DND-41 (cell line): ENCODE data around the gene PERM1.

ENCODE experiments used
- ATAC-seq: fragments of 200-7000 bp; cut with Tn5 transposase; 3 replicates; pipeline ENCODE4 v1.9.1; 2021; ENCODE audit warnings: low read depth; ENCODE audit not compliant: insufficient read depth
- DNase-seq: peaks from one replicate; pipeline ENCODE4 v3.0.0-alpha.2; 2020
- H2AFZ ChIP-seq: 2 replicates; pipeline ENCODE4 v1.6.0; 2012; ENCODE audit warnings: low read depth, low read length
- H3K27ac ChIP-seq: 2 replicates; pipeline ENCODE4 v1.5.1; 2012; ENCODE audit warnings: low read length, inconsistent platforms
- H3K27me3 ChIP-seq: fragments of 200-600 bp; sonication (generic); 2 replicates; pipeline ENCODE4 v1.6.0; 2012; ENCODE audit warnings: low read length, mild to moderate bottlenecking, inconsistent platforms; ENCODE audit not compliant: insufficient read depth, poor library complexity
- H3K36me3 ChIP-seq: 2 replicates; pipeline ENCODE4 v1.5.1; 2012; ENCODE audit warnings: low read length, inconsistent platforms; ENCODE audit not compliant: insufficient read depth
- H3K4me1 ChIP-seq: 2 replicates; pipeline ENCODE4 v1.5.1; 2012; ENCODE audit warnings: mild to moderate bottlenecking, low read length; ENCODE audit not compliant: insufficient read depth
- H3K4me2 ChIP-seq: 2 replicates; pipeline ENCODE4 v1.6.0; 2012; ENCODE audit warnings: mild to moderate bottlenecking, moderate library complexity, low read length, inconsistent platforms; ENCODE audit not compliant: insufficient read depth
- H3K4me3 ChIP-seq, 2 experiments: fragments of 200-600 bp in 1 of 2; shearing (Covaris generic) in 1 of 2; 2 replicates each; pipeline ENCODE4 v1.5.1; 2012 to 2016; ENCODE audit warnings: inconsistent platforms in 2 of 2, low read length in 2 of 2, mild to moderate bottlenecking in 2 of 2, low read depth in 1 of 2, moderate library complexity in 1 of 2
- H3K79me2 ChIP-seq: 2 replicates; pipeline ENCODE4 v1.6.0; 2012; ENCODE audit warnings: low read length, inconsistent platforms; ENCODE audit not compliant: insufficient read depth
- H3K9ac ChIP-seq: 2 replicates; pipeline ENCODE4 v1.6.0; 2012; ENCODE audit warnings: low read depth, mild to moderate bottlenecking, inconsistent platforms, low read length, moderate library complexity
- H3K9me3 ChIP-seq: 2 replicates; pipeline ENCODE4 v1.5.1; 2012; ENCODE audit warnings: low read length, moderate library complexity, mild to moderate bottlenecking, inconsistent platforms; ENCODE audit not compliant: insufficient read depth, severe bottlenecking
- H4K20me1 ChIP-seq: 2 replicates; pipeline ENCODE4 v1.6.0; 2012; ENCODE audit warnings: low read length; ENCODE audit not compliant: insufficient read depth
- EZH2 ChIP-seq: IDR thresholded peaks from 3 replicates; pipeline ENCODE4 v1.6.1; 2012; ENCODE audit warnings: borderline replicate concordance, low read depth, mild to moderate bottlenecking, moderate library complexity, low read length, inconsistent platforms; ENCODE audit not compliant: severe bottlenecking
- TF ChIP-seq, protein P1 (sequence below): IDR thresholded peaks from 2 replicates; pipeline ENCODE4 v1.5.1; 2012; ENCODE audit warnings: borderline replicate concordance, low read length, moderate library complexity, mild to moderate bottlenecking; ENCODE audit not compliant: poor library complexity, severe bottlenecking; ENCODE audit errors: extremely low read depth

Gene PERM1

DNA sequence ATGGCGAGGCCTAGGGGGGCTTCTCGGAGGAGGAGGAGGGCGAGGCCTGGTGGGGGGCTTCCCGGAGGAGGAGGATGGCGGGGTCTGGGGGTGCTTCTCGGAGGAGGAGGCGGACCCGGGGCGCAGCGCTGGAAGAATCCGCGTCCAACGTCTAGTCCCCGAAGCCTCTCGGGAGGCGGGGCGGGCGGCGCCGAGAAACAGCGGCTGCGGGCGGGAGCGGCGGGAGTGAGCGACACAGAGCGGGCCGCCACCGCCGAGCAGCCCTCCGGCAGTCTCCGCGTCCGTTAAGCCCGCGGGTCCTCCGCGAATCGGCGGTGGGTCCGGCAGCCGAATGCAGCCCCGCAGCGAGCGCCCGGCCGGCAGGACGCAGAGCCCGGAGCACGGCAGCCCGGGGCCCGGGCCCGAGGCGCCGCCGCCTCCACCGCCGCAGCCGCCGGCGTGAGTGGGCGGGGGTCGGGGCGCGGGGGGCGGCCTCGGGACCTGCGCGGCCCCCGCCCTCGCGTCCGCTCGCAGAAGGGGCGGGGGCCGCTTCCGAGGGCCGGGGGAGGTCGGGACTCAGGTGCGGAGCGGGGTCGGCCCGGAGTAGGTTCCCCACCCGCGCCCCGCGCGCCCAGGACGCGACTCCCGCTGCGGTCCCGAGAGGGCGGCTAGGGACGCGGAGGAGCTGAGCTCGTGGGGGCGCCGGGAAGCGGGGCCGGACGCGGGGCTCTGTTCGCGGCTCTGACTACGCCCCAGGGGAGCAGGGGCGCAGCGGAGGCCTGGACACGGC is 21.3 kb downstream of the PERM1 start, which contains the start of gene KLHL17:
KLHL17 (plus strand) TSS at position 222 of the 769 bp plus-strand sequence; CDS start at position 332, 110 bp downstream.
- Histone ChIP-seq H3K4me1 (peaks cover 41% of the 10 kb centered on the region), H3K4me3 (peak within 1 kb of the TSS; percentile 69 to 88), H2AFZ (peak within 1 kb of the TSS; percentile 76), H3K9me3 (no peaks in the 10 kb centered on the region), H4K20me1 (peaks cover 33% of the 10 kb centered on the region), H3K79me2 (peaks cover 35% of the 10 kb centered on the region), H3K27ac (peak within 1 kb of the TSS; percentile 74), H3K36me3 (peaks cover 48% of the 10 kb centered on the region), H3K27me3 (no peaks in the 10 kb centered on the region), H3K9ac (peak within 1 kb of the TSS; percentile 68), H3K4me2 (peak within 1 kb of the TSS; percentile 84)
- ATAC-seq (peak; percentile 74), DNase-seq (peak; percentile 84)
- TF ChIP-seq, protein P1, sequence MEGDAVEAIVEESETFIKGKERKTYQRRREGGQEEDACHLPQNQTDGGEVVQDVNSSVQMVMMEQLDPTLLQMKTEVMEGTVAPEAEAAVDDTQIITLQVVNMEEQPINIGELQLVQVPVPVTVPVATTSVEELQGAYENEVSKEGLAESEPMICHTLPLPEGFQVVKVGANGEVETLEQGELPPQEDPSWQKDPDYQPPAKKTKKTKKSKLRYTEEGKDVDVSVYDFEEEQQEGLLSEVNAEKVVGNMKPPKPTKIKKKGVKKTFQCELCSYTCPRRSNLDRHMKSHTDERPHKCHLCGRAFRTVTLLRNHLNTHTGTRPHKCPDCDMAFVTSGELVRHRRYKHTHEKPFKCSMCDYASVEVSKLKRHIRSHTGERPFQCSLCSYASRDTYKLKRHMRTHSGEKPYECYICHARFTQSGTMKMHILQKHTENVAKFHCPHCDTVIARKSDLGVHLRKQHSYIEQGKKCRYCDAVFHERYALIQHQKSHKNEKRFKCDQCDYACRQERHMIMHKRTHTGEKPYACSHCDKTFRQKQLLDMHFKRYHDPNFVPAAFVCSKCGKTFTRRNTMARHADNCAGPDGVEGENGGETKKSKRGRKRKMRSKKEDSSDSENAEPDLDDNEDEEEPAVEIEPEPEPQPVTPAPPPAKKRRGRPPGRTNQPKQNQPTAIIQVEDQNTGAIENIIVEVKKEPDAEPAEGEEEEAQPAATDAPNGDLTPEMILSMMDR: no peak
- no peak for TF ChIP-seq EZH2

DNA sequence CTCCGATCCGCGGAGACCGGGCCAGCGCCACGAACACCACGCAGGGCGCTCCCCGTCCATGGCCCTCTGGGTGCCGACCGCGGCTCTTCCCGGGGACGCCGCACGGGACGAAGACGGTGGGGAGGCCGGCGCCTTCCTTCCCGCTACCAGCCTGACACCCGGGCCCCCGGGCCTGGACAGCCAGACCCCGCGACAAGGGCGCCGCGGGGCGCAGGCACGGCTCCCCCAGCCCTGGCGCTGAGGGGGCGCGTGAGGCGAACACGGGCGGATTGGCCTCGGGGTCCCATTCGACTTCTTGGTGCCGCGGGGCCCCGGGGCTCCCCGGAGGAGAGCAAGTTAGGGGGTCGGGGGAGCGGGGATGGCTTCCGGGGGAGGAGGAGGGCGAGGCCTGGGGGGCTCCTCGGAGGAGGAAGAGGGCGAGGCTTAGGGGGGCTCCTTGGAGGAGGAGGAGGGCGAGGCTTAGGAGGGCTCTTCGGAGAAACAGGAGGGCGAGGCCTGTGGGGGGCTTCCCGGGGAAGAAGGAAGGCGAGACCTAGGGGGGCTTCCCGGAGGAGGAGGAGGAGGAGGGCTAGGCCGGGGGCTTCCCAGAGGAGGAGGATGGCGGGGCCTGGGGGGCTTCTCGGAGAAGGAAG is 22.0 kb downstream of the PERM1 start:
- ATAC-seq (peak; percentile 13; the same call in 2 of the 3 replicates), DNase-seq (no peak)
- Histone ChIP-seq H3K4me2 (peak overlapping the region; percentile 84), H2AFZ (peak overlapping the region; percentile 76), H3K27ac (peak overlapping the region; percentile 74), H4K20me1 (peaks cover 38% of the 10 kb centered on the region; the same call in 1 of the 2 replicates), H3K36me3 (peaks cover 49% of the 10 kb centered on the region), H3K9ac (peak overlapping the region; percentile 68), H3K27me3 (no peaks in the 10 kb centered on the region), H3K4me3 (peak overlapping the region; percentile 69 to 88), H3K9me3 (no peaks in the 10 kb centered on the region), H3K79me2 (peaks cover 35% of the 10 kb centered on the region), H3K4me1 (peaks cover 41% of the 10 kb centered on the region)
- TF ChIP-seq, protein P1: no peak
- TF ChIP-seq EZH2: no peak

DNA sequence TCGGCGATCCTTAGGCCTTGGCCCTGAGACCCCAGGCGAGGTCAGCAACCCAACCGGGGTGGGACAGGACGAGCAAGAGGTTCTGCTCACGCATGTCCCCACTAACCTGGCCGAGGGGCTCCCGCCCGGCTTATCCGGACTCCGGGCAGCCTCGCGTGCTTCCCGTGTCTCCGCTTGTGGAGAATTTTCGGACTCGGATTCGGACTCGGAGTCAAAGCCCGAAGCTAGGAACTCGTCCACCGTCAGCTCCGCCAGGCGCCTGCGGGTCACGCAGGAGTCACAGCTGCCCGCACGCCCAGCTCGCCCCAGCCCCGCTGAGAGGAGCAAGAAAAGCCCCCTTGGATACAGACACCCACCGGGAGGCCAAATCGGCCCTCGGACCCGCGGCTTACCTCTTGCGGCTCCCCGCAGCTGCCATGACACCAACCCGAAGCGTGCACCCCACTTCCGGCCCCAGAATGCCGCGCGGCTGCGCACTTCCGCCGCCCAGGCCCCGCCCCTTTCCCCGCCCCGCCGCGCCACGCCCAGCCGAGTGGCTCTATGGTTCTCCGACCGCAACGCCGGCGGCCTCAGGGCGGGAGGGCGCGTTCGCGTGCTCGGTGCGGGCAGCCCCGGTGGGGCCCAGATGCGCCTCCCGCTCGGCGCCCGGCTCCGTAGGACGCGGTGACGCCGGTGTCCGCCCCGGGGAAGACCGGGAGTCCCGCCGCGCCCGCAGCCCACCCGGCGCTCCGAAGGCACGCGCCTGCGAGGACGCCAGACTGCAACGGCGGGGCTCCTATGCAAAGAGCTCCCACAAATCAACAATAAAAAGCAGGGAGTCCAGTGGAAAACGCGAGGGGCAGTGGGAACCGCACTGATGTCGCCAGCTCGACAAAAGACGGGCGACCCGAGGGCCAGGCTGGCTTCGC is 22.8 kb downstream of the PERM1 start, which contains the start of gene NOC2L:
NOC2L (minus strand) TSS at position 434 of the 908 bp plus-strand sequence; CDS start at position 418, 16 bp downstream.
- H3K36me3 ChIP-seq: peaks cover 54% of the 10 kb centered on the region
- peak within 1 kb of the TSS; percentile 79 for H2AFZ ChIP-seq
- H3K4me2 ChIP-seq: peak within 1 kb of the TSS; percentile 88
- H3K79me2 ChIP-seq: peaks cover 35% of the 10 kb centered on the region
- peak within 1 kb of the TSS; percentile 72 to 88 for H3K4me3 ChIP-seq
- no peaks in the 10 kb centered on the region for H3K27me3 ChIP-seq
- DNase-seq: peak; percentile 96
- H4K20me1 ChIP-seq: peaks cover 43% of the 10 kb centered on the region
- H3K9me3 ChIP-seq: no peaks in the 10 kb centered on the region
- peak; percentile 85 for ATAC-seq
- peak within 1 kb of the TSS; percentile 68 for H3K9ac ChIP-seq
- peaks cover 41% of the 10 kb centered on the region for H3K4me1 ChIP-seq
- H3K27ac ChIP-seq: peak within 1 kb of the TSS; percentile 74
- no peak for TF ChIP-seq EZH2
- TF ChIP-seq, protein P1: no peak
